HG02642 (cell line): ENCODE results near the gene LSM5.
A peak's percentile ranks its signal among the peaks of the same experiment; 100 is the strongest.

Experiments
- ATAC-seq: cut with Tn5 transposase; IDR thresholded peaks from one replicate; pipeline ENCODE4 v1.9.1; 2021; ENCODE audit warnings: mild to moderate bottlenecking; ENCODE audit not compliant: unreplicated experiment, poor library complexity

Gene LSM5

GRCh38 chr7:32490127-32490796 is at the start of gene LSM5:
Gene LSM5, minus strand, starts transcription at chr7:32490380. Its CDS starts 15 bp downstream, at chr7:32490365.
- ATAC-seq = peak; percentile 89

DNA sequence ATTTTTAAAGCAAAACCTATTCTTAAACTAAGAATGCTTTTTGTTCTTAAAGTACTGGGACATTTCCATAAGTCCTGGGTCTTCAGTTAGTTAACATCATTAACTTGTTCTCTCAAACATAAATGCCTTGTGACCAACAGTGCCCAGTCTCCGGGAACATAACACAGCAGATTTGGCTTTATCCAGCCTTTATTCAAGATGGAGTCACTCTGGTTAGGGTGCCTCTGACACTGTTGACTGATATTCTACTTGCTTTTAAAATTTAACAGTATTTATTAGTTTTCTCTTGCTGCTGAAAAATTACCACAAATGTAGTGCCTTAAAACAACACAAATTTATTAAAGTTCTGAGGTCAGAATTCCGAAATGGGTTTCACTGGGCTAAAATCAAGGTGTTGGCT is 49.2 kb upstream of the LSM5 start:
- no peak for ATAC-seq

DNA sequence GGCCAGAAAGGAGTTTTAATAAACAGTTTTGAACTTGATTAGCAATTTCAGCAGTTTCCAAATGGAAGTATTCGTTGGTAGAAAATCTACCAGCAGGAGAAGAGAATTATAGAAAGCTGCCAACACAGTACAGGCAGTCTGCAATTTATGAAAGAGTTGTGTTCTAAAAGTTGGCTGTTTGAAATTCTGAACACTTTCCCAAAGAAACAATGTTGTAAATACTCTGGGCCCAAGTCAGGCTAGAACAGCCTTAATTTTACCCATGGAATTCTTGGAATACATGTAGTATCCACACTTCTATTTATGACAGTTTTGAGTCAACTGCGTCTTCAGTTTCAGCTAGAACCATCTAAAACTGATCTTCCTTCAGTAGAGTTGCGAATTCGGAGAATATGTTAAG is 47.6 kb upstream of the LSM5 start:
- ATAC-seq = no peak

GRCh38 chr7:32536585-32536984 is 46.4 kb upstream of the LSM5 start:
- ATAC-seq = no peak

DNA sequence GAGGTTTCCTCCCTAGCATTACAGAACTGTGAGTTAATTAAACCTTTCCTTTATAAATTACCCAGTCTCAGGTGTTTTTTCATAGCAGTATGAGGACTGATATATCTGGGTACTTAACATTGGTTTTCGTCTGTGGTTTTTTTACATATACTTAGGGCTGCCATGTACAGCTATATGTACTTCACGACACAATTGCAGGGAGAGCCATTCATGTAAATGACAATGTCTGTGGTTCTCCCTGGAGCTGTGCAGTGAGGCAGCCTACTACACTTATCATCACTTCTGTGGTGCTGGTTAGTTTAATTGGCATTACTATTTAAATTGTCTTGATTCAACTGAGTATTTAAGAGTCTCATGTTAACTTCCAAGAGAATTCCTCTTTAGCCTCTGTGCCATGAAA is 45.8 kb upstream of the LSM5 start:
- ATAC-seq = no peak

GRCh38 chr7:32535162-32535702 is 45.1 kb upstream of the LSM5 start:
- ATAC-seq = no peak

DNA sequence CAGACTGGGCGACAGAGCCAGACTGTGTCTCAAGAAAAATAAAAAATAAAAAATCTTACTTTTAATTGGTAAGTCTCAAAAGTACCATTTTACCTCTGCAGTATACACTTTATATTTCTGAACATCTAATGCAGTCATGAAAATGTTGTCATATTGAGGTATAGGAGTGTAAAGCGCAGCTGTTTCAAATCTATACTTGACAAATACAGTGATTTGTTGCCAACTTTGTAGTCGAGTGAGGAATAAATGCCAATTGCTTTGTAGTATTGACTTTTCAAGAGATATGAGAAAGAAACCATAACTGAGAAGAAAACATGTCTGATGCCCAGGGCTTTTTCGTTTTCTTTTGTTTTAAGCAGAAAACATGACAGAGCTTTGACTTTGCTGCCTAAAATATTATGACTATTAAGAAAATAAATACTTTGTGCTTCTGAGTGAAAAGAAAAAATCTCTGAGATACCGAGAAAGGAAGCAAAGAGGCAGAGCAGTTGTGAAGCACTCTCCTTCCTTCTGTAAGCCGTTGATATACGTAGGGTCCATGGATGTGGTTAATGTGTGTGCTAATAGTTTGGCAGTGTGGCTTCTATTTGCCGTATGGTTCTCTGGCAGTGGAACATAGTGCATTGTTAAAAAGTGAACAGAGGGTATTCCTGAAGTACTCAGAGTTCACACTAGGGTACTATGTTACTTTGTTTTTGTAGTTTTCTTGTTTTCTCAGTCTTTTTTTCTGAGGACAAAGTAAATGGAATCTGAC is 43.3 kb upstream of the LSM5 start:
- no peak for ATAC-seq

DNA sequence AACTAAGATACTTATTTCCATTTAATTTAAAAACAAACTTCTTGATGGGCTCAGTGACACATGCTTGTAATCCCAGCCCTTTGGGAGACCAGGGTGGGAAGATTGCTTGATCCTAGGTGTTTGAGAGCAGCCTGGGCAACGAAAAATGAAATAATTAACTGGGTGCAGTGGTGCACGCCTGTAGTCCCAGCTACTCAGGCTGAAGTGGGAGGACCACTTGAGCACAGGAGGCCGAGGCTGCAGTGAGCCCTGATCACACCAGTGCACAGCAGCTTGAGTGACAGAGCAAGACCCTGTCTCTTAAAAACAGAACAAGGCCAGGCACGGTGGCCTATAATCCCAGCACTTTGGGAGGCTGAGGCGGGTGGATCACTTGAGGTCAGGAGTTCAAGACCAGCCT is 42.5 kb upstream of the LSM5 start:
- ATAC-seq = no peak

- ATAC-seq = no peak
Measured at GRCh38 chr7:32532086-32532485, 41.9 kb upstream of the LSM5 start.

DNA sequence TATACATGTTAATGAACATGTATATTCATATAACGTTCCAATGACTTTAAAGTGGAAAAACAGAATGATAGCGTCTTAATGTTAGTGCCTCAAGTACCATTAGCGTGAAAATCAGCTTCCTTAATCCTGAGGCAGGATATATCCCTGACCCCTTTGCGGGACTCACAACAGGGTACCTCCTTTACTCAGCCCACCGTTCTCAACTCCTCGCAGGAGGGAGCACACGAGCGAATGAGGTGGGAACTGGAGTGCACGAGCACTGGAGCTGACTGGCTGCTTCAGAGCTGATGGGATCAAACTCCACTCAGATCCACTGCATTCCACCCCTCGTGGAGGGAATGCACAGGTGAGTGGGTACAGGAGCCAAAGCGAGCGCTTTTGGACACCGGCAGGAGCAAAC is 41.2 kb upstream of the LSM5 start:
- ATAC-seq = no peak

- ATAC-seq = no peak
Measured at GRCh38 chr7:32525839-32526238, 35.7 kb upstream of the LSM5 start.

GRCh38 chr7:32524631-32525030 is 34.5 kb upstream of the LSM5 start:
- ATAC-seq = no peak

GRCh38 chr7:32522746-32523530 is 32.8 kb upstream of the LSM5 start:
- ATAC-seq = no peak

- ATAC-seq = no peak
Measured at GRCh38 chr7:32519763-32520162, 29.6 kb upstream of the LSM5 start.

DNA sequence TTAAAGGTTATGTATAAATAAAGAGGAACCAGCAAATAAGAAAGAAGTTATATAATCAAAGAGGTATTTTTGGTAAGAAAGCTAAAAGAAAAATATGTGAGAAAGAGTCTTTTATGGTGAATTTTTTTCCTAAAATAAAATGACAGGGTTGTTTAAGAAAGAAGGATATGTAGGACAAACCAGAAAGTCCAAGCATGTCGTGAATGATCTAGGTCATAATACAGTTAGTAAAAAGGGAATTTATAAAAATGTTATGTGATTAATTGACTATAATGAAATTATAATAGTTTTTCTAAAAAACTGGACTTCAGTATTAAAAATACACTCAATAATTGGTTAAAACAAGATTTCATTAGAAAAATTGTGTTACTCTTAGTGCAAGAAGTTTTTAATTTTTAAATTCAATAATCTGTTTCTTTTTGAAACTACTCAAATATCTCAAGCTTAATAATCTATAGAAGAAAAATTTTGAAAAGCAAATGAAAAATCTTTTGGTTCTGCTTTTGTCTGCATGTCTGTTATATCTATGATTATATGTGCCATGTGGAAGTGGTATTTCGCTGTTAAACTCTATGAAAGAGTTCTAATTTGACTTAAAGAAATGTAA is 28.5 kb upstream of the LSM5 start:
- no peak for ATAC-seq

- no peak for ATAC-seq
Measured at GRCh38 chr7:32516551-32517100, 26.4 kb upstream of the LSM5 start.

- ATAC-seq = peak; percentile 81
Measured at GRCh38 chr7:32515890-32516550, 25.8 kb upstream of the LSM5 start.

- no peak for ATAC-seq
Measured at GRCh38 chr7:32513210-32513609, 23.0 kb upstream of the LSM5 start.

GRCh38 chr7:32511791-32512190 is 21.6 kb upstream of the LSM5 start:
- ATAC-seq = no peak

DNA sequence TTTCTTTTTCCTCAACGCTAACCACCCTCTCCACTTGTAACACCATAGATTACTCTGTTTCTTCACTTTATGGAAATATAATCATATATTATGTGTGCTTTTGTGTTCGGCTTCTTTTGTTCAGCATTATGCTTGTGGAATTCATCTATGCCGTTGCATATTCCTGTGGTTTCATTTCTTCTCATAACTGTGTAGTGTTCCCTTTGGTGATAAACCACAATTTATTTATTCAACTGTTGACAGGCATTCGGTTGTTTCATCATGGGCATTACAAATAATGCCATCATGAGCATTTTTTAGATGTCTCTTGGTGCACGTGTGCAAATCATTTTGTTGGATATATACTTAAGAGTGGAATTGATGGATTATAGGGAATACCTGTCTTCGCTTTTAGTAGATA is 17.2 kb upstream of the LSM5 start:
- no peak for ATAC-seq
